Hematopoietic multipotent progenitor cell treated with erythropoietin and hydrocortisone succinate and interleukin-3 and kit ligand, for 15 days (in vitro differentiated cells): ENCODE measurements around the gene SLC16A8.
A peak's percentile ranks its signal among the peaks of the same experiment; 100 is the strongest.

ENCODE experiments used
- DNase-seq: peaks from one replicate; pipeline ENCODE4 v3.0.0-alpha.2; 2015; ENCODE audit warnings: low spot score

SLC16A8 gene

DNA sequence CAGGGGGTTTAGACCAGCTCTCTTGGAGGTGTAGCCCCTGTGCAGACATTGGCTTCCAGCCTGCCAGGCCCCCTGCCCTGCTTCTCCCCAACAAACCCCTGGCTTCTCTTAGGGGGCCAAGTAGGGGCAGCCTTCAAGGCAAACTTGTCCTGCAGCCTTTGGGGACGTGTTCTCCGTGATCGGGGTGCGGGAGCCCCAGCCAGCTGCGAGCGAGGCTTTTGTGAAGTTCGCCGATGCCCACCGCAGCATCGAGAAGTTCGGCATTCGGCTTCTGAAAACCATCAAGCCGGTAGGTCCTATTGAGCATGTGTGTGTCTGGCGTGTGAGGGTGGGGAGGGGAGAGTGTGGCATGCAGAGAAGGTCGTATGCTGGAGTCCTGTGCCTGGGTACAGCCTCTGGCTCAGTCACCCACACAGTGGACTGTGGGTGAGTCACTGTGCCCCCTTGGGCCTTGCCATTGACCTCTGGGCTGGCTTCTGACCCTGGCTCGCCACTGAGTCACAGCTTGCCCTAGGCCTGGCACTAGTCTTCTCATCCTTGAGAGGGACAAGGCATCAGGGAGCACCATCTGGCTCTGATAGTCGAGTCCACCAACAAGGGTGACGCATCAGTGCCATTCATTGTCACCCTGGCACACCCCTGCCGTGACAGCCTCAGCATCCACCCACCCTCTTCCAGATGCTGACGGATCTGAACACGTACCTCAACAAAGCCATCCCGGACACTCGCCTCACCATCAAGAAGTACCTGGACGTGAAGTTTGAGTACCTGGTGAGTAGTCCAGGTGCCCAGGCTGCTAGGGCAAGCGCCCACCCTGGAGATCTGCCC, 11.4 kb downstream of the SLC16A8 start:
- DNase-seq: no peak

DNA sequence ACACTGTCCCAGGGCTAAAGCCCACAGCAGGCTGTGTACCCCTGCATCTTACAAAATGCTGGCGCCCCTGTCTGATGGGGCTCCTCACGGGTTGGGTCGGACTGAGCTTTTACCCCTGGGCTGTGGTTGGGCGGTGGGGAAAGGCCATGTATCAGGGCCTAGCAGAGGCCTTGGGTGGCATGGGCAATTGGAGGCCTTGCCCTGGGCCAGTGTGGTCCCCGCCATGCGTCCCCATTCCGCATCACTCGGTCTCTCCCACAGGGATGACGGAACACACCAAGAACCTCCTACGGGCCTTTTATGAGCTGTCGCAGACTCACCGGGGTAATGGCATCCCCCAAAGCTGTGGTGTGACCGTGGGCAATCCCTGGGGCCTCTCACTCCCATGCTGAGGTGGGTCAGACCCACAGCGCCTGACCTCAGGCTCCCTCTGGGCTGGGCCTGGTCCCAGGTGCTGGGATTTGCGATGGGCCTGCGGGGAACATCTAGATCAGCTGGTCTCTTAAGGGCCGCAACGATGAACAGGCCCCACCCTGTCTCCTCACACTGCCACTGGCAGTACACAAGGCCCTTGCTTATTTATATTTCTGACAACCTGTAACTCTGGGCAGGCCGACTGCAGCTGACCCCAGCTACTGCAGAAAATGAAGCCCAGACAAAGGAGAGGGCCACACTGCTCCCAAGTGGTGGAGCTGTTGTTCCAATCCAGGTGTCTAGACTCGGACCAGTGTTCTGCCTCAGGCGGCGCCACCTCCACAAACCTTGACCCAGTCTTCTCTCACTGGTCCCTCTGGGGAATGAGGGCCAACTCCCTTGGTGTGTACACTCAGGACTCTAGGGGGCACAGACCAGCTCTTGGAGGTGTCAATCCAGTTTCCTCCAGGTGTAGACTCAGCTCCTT, 12.3 kb downstream of the SLC16A8 start:
- no peak for DNase-seq

DNA sequence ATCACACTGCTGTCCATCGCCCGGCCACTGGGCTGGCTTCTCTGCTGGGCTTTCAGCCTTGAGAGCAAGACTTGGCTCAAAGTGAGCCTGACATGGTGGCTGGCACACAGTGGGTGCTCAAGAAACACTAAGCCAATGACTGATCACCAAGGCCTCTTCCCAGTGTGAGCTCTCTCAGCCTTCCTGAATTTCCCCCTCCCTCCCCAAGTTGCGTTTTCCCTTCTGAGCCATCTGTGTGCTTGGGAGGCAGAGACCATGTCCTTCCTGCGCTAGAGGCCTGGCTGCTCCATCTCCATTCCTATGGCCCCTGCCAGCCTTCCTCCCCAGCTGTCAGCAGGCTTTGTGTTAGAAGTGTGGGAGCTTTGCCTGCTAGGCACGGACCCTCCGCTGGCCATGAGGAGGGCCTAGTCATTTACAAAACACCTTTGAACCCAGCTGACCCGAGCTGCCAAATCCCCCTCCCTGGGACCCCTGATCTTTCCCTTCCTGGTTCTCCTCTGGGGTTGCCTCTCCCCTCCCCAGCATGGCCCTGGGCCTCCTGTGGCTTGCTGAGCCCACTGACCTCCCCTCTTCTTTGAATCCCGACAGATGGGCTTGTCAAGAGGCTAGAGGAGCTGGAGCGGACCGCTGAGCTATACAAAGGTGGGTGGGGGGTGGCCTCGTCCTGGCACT, 13.6 kb downstream of the SLC16A8 start:
- no peak for DNase-seq

DNA sequence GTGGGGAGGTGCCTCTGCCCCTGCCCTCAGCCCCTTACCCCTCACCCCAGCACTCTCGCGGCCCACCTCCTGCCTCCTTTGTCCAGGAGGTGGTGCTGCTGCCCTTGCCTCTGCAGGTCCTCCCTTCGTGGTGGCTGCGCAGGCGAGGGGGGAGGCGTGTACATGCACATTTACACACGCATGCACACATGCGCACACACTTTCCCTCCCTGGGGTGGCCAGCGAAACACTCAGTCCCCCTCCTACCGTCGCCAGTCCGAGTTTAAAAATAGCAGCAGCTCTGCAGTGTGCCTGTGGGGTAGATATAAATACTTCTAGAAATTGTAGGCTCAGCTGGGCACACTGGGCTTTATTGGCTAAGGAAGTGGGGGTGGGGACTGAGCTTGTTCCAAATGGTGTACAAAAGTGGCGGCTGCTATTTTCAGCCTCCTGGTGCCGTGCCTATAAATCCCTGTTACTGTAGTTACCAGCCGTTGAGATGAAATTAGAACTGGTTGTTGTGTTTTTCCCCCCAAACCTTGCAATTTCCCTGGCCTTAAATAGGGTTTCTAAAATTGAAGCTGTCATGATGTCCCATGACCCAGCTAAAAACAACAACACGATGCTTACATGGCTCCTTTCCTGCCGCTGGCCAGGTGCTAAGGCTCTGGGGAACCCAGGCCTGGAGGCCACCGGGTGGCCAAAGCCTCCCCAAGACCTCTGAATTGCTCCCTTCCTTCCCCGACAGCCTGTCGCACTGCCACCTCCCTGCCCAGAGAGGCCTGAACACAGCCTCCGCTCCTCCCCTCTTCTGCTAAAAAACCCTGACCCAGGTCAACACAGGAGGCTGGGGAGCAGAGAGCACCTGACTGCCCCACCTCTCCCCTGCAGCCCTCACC, 14.4 kb downstream of the SLC16A8 start:
- no peak for DNase-seq

DNA sequence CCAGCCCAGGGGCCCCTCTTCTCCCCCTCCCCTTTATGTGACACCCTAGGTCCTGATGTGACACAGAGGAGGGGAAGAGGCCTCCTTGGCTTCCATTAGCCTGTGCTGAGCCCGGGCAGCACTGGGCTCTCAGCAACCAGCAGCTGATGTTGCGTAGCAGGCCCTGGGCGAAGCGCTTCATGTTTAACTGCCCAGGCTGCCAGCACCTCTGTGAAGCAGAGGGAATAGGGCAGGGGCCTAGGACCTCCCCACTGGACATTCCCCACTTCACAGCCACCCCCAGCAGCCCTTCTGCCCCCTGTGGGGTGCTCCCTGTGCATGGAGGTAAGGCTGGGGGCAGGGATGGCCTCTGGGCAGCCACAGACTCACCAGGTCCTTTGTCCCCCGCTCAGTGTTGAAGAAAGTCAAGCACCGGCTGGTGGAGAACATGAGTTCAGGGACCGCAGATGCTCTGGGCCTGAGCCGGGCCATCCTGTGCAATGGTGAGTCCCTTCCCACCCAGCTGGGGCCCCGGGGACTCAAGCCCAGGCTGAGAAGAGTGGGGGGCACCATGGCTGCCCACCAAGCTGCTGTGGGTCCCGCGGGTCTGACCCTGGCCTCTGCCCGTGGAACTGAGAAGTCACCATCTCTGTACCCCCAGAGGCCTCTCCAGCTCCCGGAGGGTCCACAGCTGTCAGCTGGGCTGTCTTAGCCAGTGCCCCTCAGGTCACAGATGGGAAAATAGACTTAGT, 15.2 kb downstream of the SLC16A8 start:
- no peak for DNase-seq

DNA sequence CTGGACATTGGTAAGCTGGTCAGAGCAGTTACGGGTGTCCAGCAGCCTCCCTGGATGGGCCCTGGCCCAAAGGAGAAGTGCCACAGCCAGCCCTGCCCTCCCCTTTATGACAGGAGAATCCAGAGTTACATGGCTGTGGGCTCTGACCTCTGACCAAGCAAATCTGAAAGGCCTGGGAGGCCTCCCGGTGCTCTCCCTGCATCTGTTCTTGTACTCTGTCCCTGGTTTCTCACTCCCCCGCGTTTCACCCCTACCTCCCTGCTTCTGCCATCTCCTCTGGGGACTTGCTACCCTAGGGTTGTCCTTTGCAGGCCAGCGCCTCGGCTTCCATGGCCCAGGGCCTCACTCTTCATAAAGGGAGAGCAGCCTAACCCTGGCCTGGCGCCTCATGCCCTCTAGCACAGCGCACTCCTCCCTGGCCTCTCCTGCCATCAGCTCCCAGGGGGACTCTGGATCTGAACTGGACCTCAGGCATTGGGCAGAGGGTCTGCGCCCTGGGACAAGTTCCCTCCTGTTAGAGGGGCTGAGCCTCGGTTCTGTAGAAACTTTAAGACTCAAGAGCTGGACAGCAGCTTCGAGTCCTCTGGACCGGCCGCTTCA, 16.1 kb downstream of the SLC16A8 start:
- DNase-seq: no peak

DNA sequence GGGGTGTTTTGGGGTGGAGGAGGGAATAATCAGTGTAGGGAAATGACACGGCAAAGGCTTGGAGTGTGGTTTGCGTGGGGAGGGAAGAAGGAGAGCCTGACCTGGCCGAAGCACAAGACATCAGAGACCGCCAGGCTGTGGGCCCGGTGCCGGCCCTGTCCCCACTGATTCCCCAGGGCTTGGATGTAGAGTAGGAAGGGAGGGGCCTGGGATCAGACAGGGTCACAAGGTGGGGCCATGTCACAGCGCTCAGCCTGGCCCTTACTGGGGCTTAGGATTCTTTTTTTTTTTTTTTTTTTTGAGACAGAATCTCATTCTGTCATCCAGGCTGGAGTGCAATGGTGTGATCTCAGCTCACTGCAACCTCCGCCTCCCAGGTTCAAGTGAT, 17.0 kb downstream of the SLC16A8 start:
- no peak for DNase-seq

DNA sequence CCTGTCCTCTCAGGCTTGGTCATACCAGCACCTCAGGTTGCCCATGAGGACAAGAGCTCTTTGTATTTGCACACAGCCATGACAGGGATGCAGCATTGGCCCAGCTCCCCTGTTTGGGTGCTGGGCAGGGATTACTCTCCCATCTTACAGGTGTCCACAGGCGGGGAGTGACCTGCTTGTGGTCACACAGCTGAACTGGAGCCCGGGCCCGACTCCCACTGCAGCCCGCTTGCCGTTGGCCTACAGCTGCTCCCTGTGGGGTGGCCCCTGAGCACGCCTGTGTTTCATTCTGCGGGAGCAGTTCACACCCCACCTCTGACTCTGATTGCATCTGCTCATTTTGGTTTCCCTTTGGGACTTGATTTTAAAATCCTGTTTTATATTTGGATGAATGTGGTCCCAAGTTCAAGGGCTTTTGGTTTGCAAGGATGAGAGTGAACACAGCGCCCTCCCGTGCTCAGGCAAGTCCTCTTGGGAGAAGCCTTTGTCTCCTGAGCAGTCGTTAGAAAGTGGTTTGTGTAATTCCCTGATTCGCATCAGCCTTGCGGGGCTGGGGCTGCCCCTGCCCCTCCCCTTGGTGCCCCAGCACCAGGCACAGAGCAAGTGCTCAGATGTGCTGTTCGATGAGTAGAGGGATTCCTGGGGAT, 17.5 kb downstream of the SLC16A8 start:
- no peak for DNase-seq

DNA sequence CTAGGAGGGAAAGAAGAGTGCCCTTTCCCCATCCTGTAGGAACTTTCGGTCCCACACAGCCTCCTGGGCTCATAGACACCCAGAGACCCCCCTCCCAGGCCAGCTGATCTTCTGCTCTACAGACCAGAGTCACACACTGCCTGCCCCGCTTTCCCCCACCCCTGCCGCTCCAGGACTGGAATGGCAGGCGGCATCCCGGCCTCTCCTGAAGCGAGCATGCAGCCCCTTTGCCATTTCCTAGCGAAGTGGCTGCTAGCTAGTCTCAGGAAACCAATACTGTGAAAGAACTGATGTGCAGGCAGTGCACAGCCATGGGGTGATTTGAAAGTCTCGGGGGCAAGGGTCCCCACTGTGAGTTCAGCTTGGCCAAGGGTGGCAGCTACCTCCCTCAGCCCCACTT, 18.4 kb downstream of the SLC16A8 start:
- DNase-seq: no peak

DNA sequence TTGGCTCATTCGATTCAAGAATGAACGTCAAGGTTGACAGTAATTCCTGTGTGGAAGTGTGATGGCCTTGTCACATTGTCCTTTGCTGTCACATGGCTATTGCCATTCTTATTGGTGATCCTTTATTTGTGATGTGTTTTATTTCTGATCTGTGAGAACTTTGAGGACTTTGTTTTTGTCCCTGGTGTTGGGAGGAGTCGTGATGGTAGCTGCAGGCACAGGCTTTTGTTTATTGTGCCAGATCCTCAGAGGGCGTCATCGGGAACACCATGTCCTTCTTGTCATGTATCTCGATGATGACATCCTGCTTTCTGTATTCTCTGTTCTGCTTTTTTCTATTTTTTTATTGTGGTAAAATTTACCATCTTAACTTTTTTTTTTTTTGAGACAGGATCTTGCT, 21.2 kb downstream of the SLC16A8 start:
- no peak for DNase-seq

DNA sequence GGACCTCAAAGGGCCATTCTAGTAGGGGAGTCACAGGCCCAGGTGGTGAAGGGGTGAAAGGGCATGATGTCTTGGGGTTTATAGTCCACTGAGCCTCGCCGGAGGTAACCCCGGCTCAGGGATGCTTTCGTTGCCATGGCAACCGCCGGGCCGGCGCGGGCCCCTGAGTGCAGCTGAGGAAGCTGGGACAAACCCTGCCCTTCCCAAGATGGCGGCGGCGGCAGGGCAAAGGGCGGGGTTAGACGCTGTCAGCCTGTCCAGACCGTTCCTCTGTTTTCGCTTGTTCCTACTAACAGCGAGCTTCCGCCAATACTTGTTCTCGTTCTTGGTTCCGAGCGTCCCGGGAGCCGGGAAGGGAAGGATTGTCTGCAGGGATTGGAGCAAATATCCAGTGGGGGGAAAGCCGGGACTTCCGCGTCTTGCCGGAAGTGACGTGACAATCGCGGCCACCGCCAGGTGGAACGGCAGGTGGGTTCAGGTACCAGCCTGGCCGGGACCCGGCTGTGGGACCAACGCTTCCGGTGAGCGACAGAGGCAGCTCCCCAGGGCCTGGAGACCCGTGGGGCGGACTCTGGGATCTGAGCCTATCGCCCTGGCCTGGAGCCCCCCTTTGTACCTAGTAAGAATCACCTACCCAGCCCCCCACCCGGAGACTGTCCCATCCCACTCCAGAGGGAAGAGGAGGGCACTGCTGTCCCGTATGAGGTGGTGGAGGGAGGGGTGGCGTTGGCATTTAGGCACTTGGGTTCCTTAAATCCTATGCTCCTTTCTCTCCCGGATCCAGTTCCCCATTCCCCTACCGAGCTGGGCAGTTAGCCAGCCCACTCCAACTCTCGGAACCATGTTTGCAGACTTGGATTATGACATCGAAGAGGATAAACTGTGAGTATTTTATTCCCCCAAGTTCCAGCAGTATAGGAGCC, 26.8 kb downstream of the SLC16A8 start, which contains the start of gene PICK1:
TSS of gene PICK1 (plus strand) at position 436 of the 923 bp plus-strand sequence. CDS start at position 842, 406 bp downstream.
- DNase-seq: peak; percentile 66

DNA sequence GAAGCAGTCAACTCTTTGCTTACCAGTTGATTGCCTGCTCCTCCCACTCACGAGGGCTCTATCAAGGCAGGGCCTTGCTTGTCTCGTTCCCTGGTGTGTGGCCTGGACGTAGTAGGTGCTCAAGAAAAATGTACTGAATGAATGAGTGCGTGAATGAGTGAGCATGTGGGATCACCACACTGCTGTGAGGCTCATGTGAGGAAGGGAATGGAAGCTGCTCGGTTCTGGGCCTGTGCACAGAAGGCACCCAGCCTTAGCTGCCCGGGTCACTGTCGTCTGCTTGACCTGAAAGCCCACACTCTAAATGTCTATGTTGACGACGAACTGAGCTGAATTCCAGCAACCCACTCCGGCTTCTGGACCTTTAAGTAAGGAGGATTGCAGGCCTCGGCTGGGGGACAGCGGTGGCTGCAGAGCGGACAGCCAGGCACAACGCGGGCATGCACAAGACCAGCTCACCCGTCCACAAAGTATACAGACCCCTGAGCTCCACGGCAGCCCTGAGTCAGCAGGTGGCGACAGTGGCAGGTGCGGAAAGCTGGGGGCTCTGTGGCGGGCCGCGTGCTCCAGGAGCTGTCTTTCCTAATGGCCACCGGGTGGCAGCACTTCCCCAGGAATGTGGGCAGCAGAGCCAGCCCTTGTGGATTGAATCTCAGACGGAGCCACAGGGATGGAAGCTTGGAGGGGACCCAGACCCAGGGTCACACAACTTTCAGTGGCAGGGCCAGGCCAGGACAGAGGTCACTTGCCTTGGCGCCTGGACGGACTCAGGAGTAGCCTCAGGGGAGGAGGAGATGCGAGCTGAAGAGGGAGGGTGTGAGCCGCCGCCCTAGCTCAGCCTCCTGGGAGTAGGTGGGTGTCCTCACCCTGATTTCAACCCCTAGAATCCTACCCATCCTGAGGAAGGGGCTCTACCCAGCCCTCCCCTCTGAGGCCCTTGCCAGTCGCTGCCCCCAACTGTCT, 31.8 kb downstream of the SLC16A8 start:
- DNase-seq: peak; percentile 76

DNA sequence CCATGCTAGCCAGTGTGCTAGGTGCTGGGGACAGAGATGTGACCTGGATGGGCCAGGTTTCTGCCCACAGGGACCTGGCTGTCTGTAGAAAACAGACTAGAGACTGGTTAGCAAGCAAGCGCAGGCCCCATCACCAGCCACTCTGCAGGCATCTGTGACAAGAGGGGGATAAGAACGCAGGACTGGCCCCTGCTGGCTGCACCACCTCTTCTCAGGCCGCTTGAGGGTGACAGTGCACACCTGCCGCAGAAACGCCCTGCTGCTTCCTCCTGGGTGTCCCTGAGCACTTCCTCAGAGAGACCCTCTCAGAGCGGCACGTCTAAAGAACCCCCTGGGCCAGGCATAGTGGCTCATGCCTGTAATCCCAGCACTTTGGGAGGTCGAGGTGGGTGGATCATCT, 32.7 kb downstream of the SLC16A8 start:
- no peak for DNase-seq

DNA sequence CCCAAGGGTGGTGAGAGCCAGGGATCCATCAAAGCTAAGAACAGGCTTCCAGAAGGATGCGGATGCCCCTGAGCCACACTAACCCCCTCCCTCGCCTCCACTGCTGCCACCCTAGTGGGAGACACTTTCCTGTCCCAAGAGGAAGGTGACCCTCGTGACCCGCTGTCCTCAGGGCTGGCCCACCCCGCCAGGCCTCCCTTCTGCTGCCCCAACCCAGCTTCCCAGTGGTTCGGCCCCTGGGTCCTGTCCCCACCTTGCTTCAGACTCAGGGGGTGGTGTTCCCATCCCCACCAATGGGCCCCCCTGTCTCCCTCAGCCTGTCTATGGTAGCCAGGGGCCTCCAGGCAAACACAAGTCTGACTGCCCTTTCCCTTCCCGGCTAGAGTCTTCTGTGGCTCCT, 33.3 kb downstream of the SLC16A8 start:
- DNase-seq: no peak

DNA sequence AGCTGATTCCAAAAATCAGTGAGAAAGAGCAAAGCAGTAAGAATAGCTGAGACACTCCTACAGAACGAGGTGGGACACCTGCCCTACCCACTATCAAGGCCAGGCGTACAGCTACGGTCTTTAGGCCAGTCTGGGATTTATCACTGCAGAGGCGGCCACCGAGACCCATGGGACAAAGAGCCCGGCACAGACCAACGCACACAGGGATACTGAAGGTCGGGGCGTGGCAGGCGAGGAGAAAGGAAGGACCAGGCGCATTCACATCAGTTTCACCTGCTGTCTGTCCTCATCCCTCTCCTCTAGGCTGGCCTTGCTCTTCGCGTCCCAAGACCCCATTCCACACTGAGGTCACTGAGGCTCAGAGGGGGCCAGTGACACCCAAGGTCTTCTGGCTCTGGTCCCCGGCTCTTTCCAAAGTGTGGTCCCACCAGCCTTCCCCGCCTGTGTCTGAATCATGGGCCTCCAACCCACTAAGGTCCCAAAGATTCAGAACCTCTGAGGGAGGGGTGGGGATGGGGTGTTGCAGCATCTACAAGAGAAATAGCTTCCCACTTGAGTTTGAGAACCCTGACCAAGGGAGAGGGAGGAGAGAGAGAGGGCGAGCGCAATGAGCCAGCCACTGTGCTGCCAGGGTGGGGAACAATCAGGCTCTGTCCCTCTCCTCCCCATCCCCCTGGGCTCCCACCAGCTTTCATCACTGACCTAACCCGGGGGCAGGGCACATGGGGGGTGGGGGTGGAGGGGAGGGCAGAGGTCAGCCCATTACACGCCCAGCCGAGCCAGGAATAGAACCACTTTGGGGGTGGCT, 34.0 kb downstream of the SLC16A8 start:
- no peak for DNase-seq

DNA sequence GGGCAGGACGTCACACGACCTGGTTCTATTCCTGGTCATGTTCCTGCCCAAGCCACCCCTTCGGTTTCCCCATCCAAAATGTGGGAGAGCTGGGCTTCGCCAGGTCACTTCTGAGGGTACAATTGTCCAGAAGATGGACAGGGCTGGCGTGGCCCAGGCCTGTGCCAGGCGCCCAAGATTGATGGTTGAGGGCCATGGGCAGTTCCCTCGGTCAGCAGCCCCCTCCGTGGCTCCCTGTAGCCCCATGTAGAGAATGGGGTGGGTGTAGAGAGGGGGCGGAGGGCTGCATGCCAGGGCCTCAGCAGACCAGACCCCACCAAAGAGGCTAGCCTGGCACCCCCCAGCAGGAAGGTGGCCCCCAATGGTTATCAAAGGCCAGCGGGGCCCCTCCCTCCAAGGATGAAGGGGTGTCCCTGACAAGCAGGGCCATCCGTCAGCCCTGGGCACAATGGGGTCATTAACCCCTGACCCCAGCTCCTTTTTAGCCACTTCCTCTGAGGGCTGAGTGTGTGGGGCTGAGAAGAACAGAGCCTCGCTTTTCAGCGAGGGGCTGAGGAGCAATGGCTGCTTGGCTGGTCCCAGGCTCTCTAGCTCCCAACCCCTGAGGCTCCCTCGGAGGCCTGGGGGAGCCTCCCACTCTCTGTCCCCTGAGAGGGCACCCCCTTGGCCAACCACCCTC, 37.8 kb downstream of the SLC16A8 start:
- DNase-seq: no peak
